ENCODE data around the gene UBR7.

- TF ChIP-seq CTCF (IDR thresholded peaks at IDR 0.05) (no peak), POLR2AphosphoS5 (IDR thresholded peaks at IDR 0.05) (no peak), POLR2A (IDR thresholded peaks at IDR 0.05; ENCODE audit: low read depth) (no peak), EP300 (IDR thresholded peaks at IDR 0.05) (no peak)
These were observed 42.2 kb downstream of the UBR7 start for GRCh38 chr14:93249128-93249831.

Data from esophagus muscularis mucosa (tissue), 4 donors.